SK-N-SH (cell line): ENCODE measurements around the gene RNF8. TPM values are rescaled to one million over a fixed set of nuclear protein-coding genes. Genes with fewer than 3 reads are reported as not detected.
"Not testable (repeated sequence)": the region's sequence is repeated elsewhere in the genome, so short reads cannot be mapped to it uniquely, and the experiment has no call there.

Experiments used
- CTCF ChIA-PET: fragments of 300-600, 350-600 bp; formaldehyde crosslinking; extraction: SDS; loops from one replicate; lab custom pipeline; 2021; lab: Yijun Ruan, JAX
- POLR2A ChIA-PET: fragments of 350-600 bp; sonication (Branson Sonifier 250); formaldehyde crosslinking; extraction: SDS; loops from one replicate; lab custom pipeline; 2020; ENCODE audit warnings: antibody characterized with exemption, inconsistent platforms; lab: Yijun Ruan, JAX
- DNase-seq: peaks from one replicate; pipeline ENCODE4 v3.0.0; 2012
- H2AFZ ChIP-seq: fragments of 200-600 bp; sonication (generic); 2 replicates; pipeline ENCODE4 v1.8.1; 2016; ENCODE audit warnings: antibody characterized with exemption, mild to moderate bottlenecking, low read depth
- H3F3A ChIP-seq: fragments of 200-600 bp; sonication (generic); replicated peaks from 2 replicates; pipeline ENCODE3; 2016; ENCODE audit warnings: antibody characterized with exemption, mild to moderate bottlenecking; ENCODE audit not compliant: insufficient read depth
- H3K27ac ChIP-seq, 2 experiments: fragments of 200-500 bp in 1 of 2; fragments of 200-600 bp in 1 of 2; sonication (Bioruptor generic) in 1 of 2; sonication (generic), shearing (Covaris generic) in 1 of 2; 2 replicates each; pipeline versions ENCODE4 v1.5.1 to v1.6.1; 2014 to 2016; ENCODE audit warnings: low read depth in 2 of 2, inconsistent platforms in 1 of 2, low read length in 1 of 2, mild to moderate bottlenecking in 1 of 2, mixed read lengths in 1 of 2
- H3K27me3 ChIP-seq: fragments of 200-600 bp; sonication (generic), shearing (Covaris generic); 2 replicates; pipeline ENCODE4 v1.6.1; 2016; ENCODE audit warnings: mixed run types; ENCODE audit not compliant: insufficient read depth
- H3K36me3 ChIP-seq, 2 experiments: fragments of 200-500 bp in 1 of 2; fragments of 200-600 bp in 1 of 2; sonication (Bioruptor generic) in 1 of 2; sonication (generic) in 1 of 2; replicated peaks in 1 of 2; 2 replicates each; pipeline versions ENCODE3 to v1.5.1; 2014 to 2016; ENCODE audit warnings: low read length in 1 of 2, mild to moderate bottlenecking in 1 of 2; ENCODE audit not compliant: insufficient read depth in 2 of 2, control insufficient read depth in 1 of 2
- H3K4me1 ChIP-seq, 2 experiments: fragments of 200-500 bp in 1 of 2; fragments of 200-600 bp in 1 of 2; sonication (Bioruptor generic) in 1 of 2; sonication (generic), shearing (Covaris generic) in 1 of 2; 2 replicates each; pipeline versions ENCODE4 v1.5.1 to v1.6.1; 2014 to 2016; ENCODE audit warnings: low read depth in 1 of 2, low read length in 1 of 2, mixed run types in 1 of 2; ENCODE audit not compliant: insufficient read depth in 2 of 2, control insufficient read depth in 1 of 2
- H3K4me2 ChIP-seq: fragments of 200-600 bp; sonication (generic), shearing (Covaris generic); 2 replicates; pipeline ENCODE4 v1.6.1; 2017; ENCODE audit warnings: mixed run types
- H3K4me3 ChIP-seq, 2 experiments: fragments of 200-500 bp in 1 of 2; fragments of 200-600 bp in 1 of 2; sonication (Bioruptor generic) in 1 of 2; sonication (generic), shearing (Covaris generic) in 1 of 2; 2 replicates each; pipeline versions ENCODE4 v1.5.1 to v1.8.1; 2014 to 2016; ENCODE audit warnings: low read depth in 2 of 2, inconsistent platforms in 1 of 2, low read length in 1 of 2, mild to moderate bottlenecking in 1 of 2, mixed read lengths in 1 of 2, moderate library complexity in 1 of 2
- H3K79me2 ChIP-seq: fragments of 200-600 bp; sonication (generic); 2 replicates; pipeline ENCODE4 v1.8.1; 2017; ENCODE audit warnings: mild to moderate bottlenecking; ENCODE audit not compliant: insufficient read depth
- H3K9ac ChIP-seq: fragments of 200-600 bp; sonication (generic); 2 replicates; pipeline ENCODE4 v1.6.1; 2017; ENCODE audit warnings: mixed run types
- H3K9me2 ChIP-seq: fragments of 200-600 bp; sonication (generic); 2 replicates; pipeline ENCODE4 v1.6.1; 2017; ENCODE audit warnings: mixed run types
- H3K9me3 ChIP-seq: fragments of 200-600 bp; sonication (generic); 2 replicates; pipeline ENCODE4 v1.6.1; 2017; ENCODE audit warnings: mixed run types, mild to moderate bottlenecking, moderate library complexity
- H4K20me1 ChIP-seq: fragments of 200-600 bp; sonication (generic); 2 replicates; pipeline ENCODE4 v1.6.1; 2017; ENCODE audit warnings: mild to moderate bottlenecking, mixed run types; ENCODE audit not compliant: insufficient read depth
- ELF1 ChIP-seq: IDR thresholded peaks from 2 replicates; pipeline ENCODE4 v1.4.0; 2012
- EP300 ChIP-seq, 2 experiments: IDR thresholded peaks; 2 replicates each; pipeline versions ENCODE4 v1.4.0 to v1.6.1; 2012; ENCODE audit warnings: borderline replicate concordance in 1 of 2, low read depth in 1 of 2, low read length in 1 of 2
- FOSL2 ChIP-seq: IDR thresholded peaks from 2 replicates; pipeline ENCODE4 v1.4.0; 2012; ENCODE audit warnings: low read depth, mild to moderate bottlenecking, moderate library complexity, borderline replicate concordance
- GABPA ChIP-seq: IDR thresholded peaks from 2 replicates; pipeline ENCODE4 v1.4.0; 2012; ENCODE audit warnings: low read depth, mild to moderate bottlenecking
- GATA2 ChIP-seq: sonication (generic); formaldehyde crosslinking; IDR thresholded peaks from 2 replicates; pipeline ENCODE4 v1.5.0; 2020; ENCODE audit warnings: mild to moderate bottlenecking, missing genetic modification reagents
- MEF2A ChIP-seq: IDR thresholded peaks from 2 replicates; pipeline ENCODE4 v1.4.0; 2012; ENCODE audit warnings: low read depth, borderline replicate concordance
- MXI1 ChIP-seq: IDR thresholded peaks from 2 replicates; pipeline ENCODE4 v1.6.1; 2012; ENCODE audit warnings: mild to moderate bottlenecking, low read depth, low read length, improper control_type of control experiment
- RCOR1 ChIP-seq: fragments of 150-350 bp; IDR thresholded peaks from 2 replicates; pipeline ENCODE4 v1.6.1; 2017; ENCODE audit warnings: antibody characterized with exemption, low read length
- RFX5 ChIP-seq: IDR thresholded peaks from 2 replicates; pipeline ENCODE4 v1.6.1; 2012; ENCODE audit warnings: mild to moderate bottlenecking, improper control_type of control experiment, low read length
- YY1 ChIP-seq: IDR thresholded peaks from 2 replicates; pipeline ENCODE4 v1.4.0; 2012; ENCODE audit warnings: low read depth, mild to moderate bottlenecking
- WGBS: methylation state at CpG from one replicate; pipeline ENCODE4 v1.1.6; 2017; ENCODE audit warnings: low lambda C conversion rate; 5-methylcytosine and 5-hydroxymethylcytosine counted together
- polyA plus RNA-seq, 3 experiments: library from polyadenylated mRNA; depleted of rRNA; stranded (reverse); fragments of >200 nt; gene quantifications; 2 replicates each; pipeline ENCODE4 v1.2.3, GENCODE V29; 2012
- TF ChIP-seq, protein P1 (sequence below): IDR thresholded peaks from 2 replicates; pipeline ENCODE4 v1.6.1; 2012; ENCODE audit warnings: mild to moderate bottlenecking, low read depth, low read length, moderate library complexity
- TF ChIP-seq, protein P2 (sequence below): fragments of 150-350 bp; IDR thresholded peaks from 2 replicates; pipeline ENCODE4 v1.6.1; 2017; ENCODE audit warnings: antibody characterized with exemption, low read length, low read depth, borderline replicate concordance
- TF ChIP-seq, protein P3 (sequence below): IDR thresholded peaks from 2 replicates; pipeline ENCODE4 v1.4.0; 2012; ENCODE audit warnings: low read depth
- TF ChIP-seq, protein P4 (sequence below): fragments of 150-350 bp; IDR thresholded peaks from 2 replicates; pipeline ENCODE4 v1.6.1; 2016; ENCODE audit warnings: mild to moderate bottlenecking, low read depth, low read length
- TF ChIP-seq, protein P5 (sequence below): IDR thresholded peaks from 2 replicates; pipeline ENCODE4 v1.4.0; 2012; ENCODE audit warnings: low read depth, borderline replicate concordance

Gene RNF8
- polyA plus RNA-seq, 1 of the 3 experiments (the other 2 are of a cell fraction) = 21.7 TPM

DNA sequence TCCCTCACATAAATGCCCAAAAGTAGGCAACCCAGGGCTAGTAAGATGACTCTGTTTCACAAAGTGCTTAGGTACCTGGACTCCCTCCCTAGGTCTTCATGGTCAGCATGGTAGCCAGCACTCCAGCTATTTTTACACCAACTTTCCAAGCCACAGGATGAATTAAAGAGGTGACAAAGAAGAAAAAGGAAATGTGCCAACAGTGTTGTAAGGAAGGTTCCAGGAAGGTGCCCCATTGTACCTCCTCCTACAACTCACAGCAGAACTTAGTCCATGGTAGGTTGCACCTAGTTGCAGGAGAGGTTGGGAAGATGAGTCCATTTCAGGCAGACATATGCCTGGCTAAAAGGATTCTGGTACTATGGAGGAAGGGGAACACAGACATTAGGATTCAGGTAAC lies 19.7 kb upstream of the RNF8 start (continued):
- TF ChIP-seq, protein P1, sequence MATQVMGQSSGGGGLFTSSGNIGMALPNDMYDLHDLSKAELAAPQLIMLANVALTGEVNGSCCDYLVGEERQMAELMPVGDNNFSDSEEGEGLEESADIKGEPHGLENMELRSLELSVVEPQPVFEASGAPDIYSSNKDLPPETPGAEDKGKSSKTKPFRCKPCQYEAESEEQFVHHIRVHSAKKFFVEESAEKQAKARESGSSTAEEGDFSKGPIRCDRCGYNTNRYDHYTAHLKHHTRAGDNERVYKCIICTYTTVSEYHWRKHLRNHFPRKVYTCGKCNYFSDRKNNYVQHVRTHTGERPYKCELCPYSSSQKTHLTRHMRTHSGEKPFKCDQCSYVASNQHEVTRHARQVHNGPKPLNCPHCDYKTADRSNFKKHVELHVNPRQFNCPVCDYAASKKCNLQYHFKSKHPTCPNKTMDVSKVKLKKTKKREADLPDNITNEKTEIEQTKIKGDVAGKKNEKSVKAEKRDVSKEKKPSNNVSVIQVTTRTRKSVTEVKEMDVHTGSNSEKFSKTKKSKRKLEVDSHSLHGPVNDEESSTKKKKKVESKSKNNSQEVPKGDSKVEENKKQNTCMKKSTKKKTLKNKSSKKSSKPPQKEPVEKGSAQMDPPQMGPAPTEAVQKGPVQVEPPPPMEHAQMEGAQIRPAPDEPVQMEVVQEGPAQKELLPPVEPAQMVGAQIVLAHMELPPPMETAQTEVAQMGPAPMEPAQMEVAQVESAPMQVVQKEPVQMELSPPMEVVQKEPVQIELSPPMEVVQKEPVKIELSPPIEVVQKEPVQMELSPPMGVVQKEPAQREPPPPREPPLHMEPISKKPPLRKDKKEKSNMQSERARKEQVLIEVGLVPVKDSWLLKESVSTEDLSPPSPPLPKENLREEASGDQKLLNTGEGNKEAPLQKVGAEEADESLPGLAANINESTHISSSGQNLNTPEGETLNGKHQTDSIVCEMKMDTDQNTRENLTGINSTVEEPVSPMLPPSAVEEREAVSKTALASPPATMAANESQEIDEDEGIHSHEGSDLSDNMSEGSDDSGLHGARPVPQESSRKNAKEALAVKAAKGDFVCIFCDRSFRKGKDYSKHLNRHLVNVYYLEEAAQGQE = no peak
- no peak for TF ChIP-seq RFX5

DNA sequence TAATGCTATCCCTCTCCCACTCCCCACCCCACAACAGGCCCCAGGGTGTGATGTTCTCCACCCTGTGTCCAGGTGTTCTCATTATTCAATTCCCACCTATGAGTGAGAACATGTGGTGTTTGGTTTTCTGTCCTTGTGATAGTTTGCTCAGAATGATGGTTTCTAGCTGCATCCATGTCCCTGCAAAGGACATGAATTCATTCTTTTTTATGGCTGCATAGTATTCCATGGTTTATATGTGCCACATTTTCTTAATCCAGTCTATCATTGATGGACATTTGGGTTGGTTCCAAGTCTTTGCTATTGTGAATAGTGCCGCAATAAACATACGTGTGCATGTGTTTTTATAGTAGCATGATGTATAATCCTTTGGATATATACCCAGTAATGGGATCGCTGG lies 15.5 kb upstream of the RNF8 start:
- H3K4me3 ChIP-seq, H2AFZ ChIP-seq, POLR2A ChIA-PET, H3K9ac ChIP-seq, H3F3A ChIP-seq, H3K36me3 ChIP-seq, DNase-seq, H3K9me2 ChIP-seq, H4K20me1 ChIP-seq, H3K4me1 ChIP-seq, H3K4me2 ChIP-seq, H3K9me3 ChIP-seq, H3K27ac ChIP-seq, H3K79me2 ChIP-seq, H3K27me3 ChIP-seq, CTCF ChIA-PET: not testable (repeated sequence)
- WGBS = 96% methylated on average over 3 of the region's 3 CpGs

DNA sequence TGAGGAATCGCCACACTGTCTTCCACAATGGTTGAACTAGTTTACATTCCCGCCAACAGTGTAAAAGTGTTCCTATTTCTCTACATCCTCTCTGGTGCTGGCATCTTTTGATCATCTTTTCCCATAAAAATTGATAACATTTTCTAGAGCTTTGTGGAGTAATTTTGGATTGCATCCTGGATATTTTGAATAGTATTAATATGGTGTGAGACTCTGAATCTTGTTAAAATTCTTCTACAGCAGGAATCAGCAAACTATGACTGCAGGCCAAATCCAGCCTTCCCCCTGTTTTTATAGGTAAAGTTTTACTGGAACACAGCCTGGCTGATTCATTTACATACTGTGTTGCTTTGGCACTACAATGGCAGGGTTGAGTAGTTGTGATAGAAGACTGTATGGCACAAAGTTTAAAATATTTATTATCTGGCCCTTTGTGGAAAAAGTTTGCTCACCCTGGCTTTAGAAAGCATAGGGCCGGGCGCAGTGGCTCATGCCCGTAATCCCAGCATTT lies 15.0 kb upstream of the RNF8 start:
- CTCF ChIA-PET = interaction anchor here (1.7 kb wide), 1 partner anchor 353 kb away, joined by 4 read pairs; no protein-coding TSS in a partner anchor
- POLR2A ChIA-PET = no interaction called here
- no peak overlapping the region for H3K4me2 ChIP-seq
- TF ChIP-seq EP300 (IDR thresholded peaks at IDR 0.05; ENCODE audit: borderline replicate concordance in 1 of 2, low read depth in 1 of 2, low read length in 1 of 2) (no peak), GABPA (no peak), MXI1 (no peak), MEF2A (no peak), FOSL2 (no peak), RCOR1 (no peak), YY1 (no peak), GATA2 (no peak), ELF1 (no peak)
- TF ChIP-seq, protein P2, sequence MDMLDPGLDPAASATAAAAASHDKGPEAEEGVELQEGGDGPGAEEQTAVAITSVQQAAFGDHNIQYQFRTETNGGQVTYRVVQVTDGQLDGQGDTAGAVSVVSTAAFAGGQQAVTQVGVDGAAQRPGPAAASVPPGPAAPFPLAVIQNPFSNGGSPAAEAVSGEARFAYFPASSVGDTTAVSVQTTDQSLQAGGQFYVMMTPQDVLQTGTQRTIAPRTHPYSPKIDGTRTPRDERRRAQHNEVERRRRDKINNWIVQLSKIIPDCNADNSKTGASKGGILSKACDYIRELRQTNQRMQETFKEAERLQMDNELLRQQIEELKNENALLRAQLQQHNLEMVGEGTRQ = no peak
- TF ChIP-seq, protein P3, sequence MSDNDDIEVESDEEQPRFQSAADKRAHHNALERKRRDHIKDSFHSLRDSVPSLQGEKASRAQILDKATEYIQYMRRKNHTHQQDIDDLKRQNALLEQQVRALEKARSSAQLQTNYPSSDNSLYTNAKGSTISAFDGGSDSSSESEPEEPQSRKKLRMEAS = no peak
- TF ChIP-seq, protein P1 = no peak
- TF ChIP-seq, protein P4, sequence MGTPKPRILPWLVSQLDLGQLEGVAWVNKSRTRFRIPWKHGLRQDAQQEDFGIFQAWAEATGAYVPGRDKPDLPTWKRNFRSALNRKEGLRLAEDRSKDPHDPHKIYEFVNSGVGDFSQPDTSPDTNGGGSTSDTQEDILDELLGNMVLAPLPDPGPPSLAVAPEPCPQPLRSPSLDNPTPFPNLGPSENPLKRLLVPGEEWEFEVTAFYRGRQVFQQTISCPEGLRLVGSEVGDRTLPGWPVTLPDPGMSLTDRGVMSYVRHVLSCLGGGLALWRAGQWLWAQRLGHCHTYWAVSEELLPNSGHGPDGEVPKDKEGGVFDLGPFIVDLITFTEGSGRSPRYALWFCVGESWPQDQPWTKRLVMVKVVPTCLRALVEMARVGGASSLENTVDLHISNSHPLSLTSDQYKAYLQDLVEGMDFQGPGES = no peak
- TF ChIP-seq, protein P5, sequence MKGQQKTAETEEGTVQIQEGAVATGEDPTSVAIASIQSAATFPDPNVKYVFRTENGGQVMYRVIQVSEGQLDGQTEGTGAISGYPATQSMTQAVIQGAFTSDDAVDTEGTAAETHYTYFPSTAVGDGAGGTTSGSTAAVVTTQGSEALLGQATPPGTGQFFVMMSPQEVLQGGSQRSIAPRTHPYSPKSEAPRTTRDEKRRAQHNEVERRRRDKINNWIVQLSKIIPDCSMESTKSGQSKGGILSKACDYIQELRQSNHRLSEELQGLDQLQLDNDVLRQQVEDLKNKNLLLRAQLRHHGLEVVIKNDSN = no peak

More for the DNA sequence above, 15.0 kb upstream of the RNF8 start:
- Histone ChIP-seq H3K36me3 (peaks cover 0 to 4% of the 10 kb centered on the region in 2 experiments), H3K9ac (no peak overlapping the region), H3K27me3 (no peaks in the 10 kb centered on the region), H3K4me3 (no peak overlapping the region), H3F3A (no peaks in the 10 kb centered on the region), H3K9me3 (no peaks in the 10 kb centered on the region), H3K9me2 (no peaks in the 10 kb centered on the region), H3K79me2 (no peaks in the 10 kb centered on the region), H3K27ac (no peak overlapping the region), H4K20me1 (no peaks in the 10 kb centered on the region), H2AFZ (no peak overlapping the region), H3K4me1 (no peaks in the 10 kb centered on the region)
- WGBS = 91% methylated on average over 5 of the region's 5 CpGs
- no peak for DNase-seq
